Neural cell (in vitro differentiated cells): ENCODE data around the gene RNGTT. TPM values are rescaled to one million over a fixed set of nuclear protein-coding genes. Genes with fewer than 3 reads are reported as not detected.

ENCODE experiments used
- H2AFZ ChIP-seq: fragments of 200-600, 300-800 bp; sonication (generic), shearing (Covaris generic); 2 replicates; pipeline ENCODE4 v1.6.0; 2014; ENCODE audit warnings: low read depth, mild to moderate bottlenecking, antibody characterized with exemption, low read length, moderate library complexity
- H3F3A ChIP-seq: fragments of 200-600 bp; shearing (Covaris generic); 2 replicates; pipeline ENCODE4 v1.6.1; 2016; ENCODE audit warnings: mild to moderate bottlenecking, moderate library complexity, mixed read lengths, antibody characterized with exemption, low read length; ENCODE audit not compliant: insufficient read depth, poor library complexity, severe bottlenecking
- H3K27ac ChIP-seq: fragments of 200-600, 300-800 bp; sonication (generic), shearing (Covaris generic); 2 replicates; pipeline ENCODE4 v1.5.1; 2014; ENCODE audit warnings: mild to moderate bottlenecking, low read length, moderate library complexity
- H3K27me3 ChIP-seq: fragments of 300-800, 200-600 bp; sonication (generic), shearing (Covaris generic); 2 replicates; pipeline ENCODE4 v1.6.0; 2014; ENCODE audit warnings: mild to moderate bottlenecking, low read depth, low read length, moderate library complexity; ENCODE audit not compliant: insufficient read depth
- H3K36me3 ChIP-seq: fragments of 300-800, 200-600 bp; sonication (generic), shearing (Covaris generic); 2 replicates; pipeline ENCODE4 v1.5.1; 2014; ENCODE audit warnings: mild to moderate bottlenecking, antibody characterized with exemption, low read length, moderate library complexity; ENCODE audit not compliant: insufficient read depth
- H3K4me2 ChIP-seq: fragments of 300-800, 200-600 bp; sonication (generic), shearing (Covaris generic); 2 replicates; pipeline ENCODE4 v1.6.0; 2014; ENCODE audit warnings: mild to moderate bottlenecking, low read length
- H3K4me3 ChIP-seq: fragments of 300-800, 200-600 bp; sonication (generic), shearing (Covaris generic); 2 replicates; pipeline ENCODE4 v1.5.1; 2014; ENCODE audit warnings: mild to moderate bottlenecking, low read length, moderate library complexity
- H3K79me2 ChIP-seq: fragments of 200-600 bp; shearing (Covaris generic); replicated peaks from 2 replicates; pipeline ENCODE4 v1.6.0; 2014; ENCODE audit warnings: mild to moderate bottlenecking, low read length, moderate library complexity; ENCODE audit not compliant: insufficient read depth
- H3K9ac ChIP-seq: fragments of 300-800, 200-600 bp; sonication (generic), shearing (Covaris generic); 2 replicates; pipeline ENCODE4 v1.6.1; 2016; ENCODE audit warnings: mild to moderate bottlenecking, low read length, mixed read lengths
- H3K9me2 ChIP-seq: fragments of 200-600 bp; shearing (Covaris generic); 2 replicates; pipeline ENCODE4 v1.6.1; 2016; ENCODE audit warnings: mild to moderate bottlenecking, low read length, mixed read lengths; ENCODE audit not compliant: insufficient read depth
- H3K9me3 ChIP-seq: fragments of 200-600, 300-800 bp; sonication (generic), shearing (Covaris generic); 2 replicates; pipeline ENCODE4 v1.6.1; 2016; ENCODE audit warnings: mild to moderate bottlenecking, mixed run types, low read length, moderate library complexity, mixed read lengths
- H4K20me1 ChIP-seq: fragments of 200-600 bp; shearing (Covaris generic); 2 replicates; pipeline ENCODE4 v1.6.1; 2016; ENCODE audit warnings: mild to moderate bottlenecking, mixed run types; ENCODE audit not compliant: insufficient read depth
- EP300 ChIP-seq: fragments of 450-650 bp; conservative IDR thresholded peaks from 2 replicates; pipeline ENCODE4 v1.6.1; 2014; ENCODE audit warnings: antibody characterized with exemption, mild to moderate bottlenecking, moderate library complexity; ENCODE audit not compliant: poor library complexity, severe bottlenecking
- EZH2 ChIP-seq: fragments of 200-600, 300-800 bp; shearing (Covaris generic), sonication (generic); IDR thresholded peaks from 2 replicates; pipeline ENCODE4 v1.6.1; 2014; ENCODE audit warnings: antibody characterized with exemption, low read length, borderline replicate concordance, mild to moderate bottlenecking; ENCODE audit not compliant: insufficient read depth, poor library complexity, severe bottlenecking
- MXI1 ChIP-seq: fragments of 450-650 bp; conservative IDR thresholded peaks from 2 replicates; pipeline ENCODE4 v1.6.1; 2014; ENCODE audit warnings: antibody characterized with exemption, mild to moderate bottlenecking; ENCODE audit not compliant: poor library complexity, severe bottlenecking
- POLR2AphosphoS5 ChIP-seq: IDR thresholded peaks from 2 replicates; pipeline ENCODE4 v1.6.1; 2012
- RAD21 ChIP-seq: fragments of 450-650 bp; conservative IDR thresholded peaks from 2 replicates; pipeline ENCODE4 v1.6.1; 2014; ENCODE audit warnings: antibody characterized with exemption, mild to moderate bottlenecking, moderate library complexity
- SMC3 ChIP-seq: fragments of 450-650 bp; conservative IDR thresholded peaks from 2 replicates; pipeline ENCODE4 v1.6.1; 2014; ENCODE audit warnings: antibody characterized with exemption, mild to moderate bottlenecking, moderate library complexity; ENCODE audit not compliant: poor library complexity
- TAF1 ChIP-seq: IDR thresholded peaks from 2 replicates; pipeline ENCODE4 v1.6.1; 2012; ENCODE audit warnings: low read depth
- polyA plus RNA-seq: library from polyadenylated mRNA; depleted of rRNA; stranded (reverse); fragments of >200 nt; gene quantifications from 2 replicates; pipeline ENCODE4 v1.2.3, GENCODE V29; 2014
- TF ChIP-seq, protein P1 (sequence below): IDR thresholded peaks from 2 replicates; pipeline ENCODE4 v1.6.1; 2012; ENCODE audit warnings: borderline replicate concordance
- TF ChIP-seq, protein P2 (sequence below): fragments of 450-650 bp; IDR thresholded peaks from 2 replicates; pipeline ENCODE4 v1.5.1; 2014; ENCODE audit warnings: antibody characterized with exemption, mild to moderate bottlenecking, moderate library complexity; ENCODE audit not compliant: poor library complexity, severe bottlenecking

The RNGTT gene
- polyA plus RNA-seq, 1 donor from 2014 or later: 28.3 TPM

DNA sequence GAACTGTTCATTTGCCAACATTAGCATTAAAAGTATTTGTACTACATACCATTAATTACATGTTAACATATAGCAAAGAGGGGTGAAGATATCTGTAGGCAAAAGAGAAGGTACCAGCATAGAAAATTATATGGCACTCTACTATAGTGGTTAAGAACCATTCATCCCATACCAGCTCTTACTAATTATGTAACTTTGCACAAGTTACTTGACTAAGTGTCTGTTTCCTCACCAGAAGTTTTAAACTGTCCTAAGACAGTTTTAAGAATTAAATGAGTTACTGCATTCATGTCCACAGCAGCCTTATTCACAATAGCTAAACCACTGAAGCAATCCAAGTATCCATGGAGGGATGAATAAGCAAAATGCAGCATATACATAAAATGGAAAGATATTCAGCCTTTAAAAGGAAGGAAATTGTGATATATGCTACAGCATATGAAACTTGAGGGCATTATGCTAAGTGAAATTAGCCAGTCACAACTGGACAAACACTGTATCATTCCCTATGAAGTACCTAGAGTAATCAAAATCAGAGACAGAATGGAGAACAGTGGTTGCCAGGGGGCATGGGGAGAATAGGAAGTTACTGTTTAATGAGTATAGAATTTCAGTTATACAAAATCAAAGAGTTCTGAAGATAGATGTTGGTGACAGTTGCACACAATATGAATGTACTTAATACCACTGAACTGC lies 98.9 kb downstream of the RNGTT start:
- H3K27me3 ChIP-seq: no peaks in the 10 kb centered on the region
- H3K9me2 ChIP-seq: no peaks in the 10 kb centered on the region
- H3F3A ChIP-seq: no peaks in the 10 kb centered on the region
- H3K4me3 ChIP-seq: no peak overlapping the region
- peaks cover 4% of the 10 kb centered on the region for H3K36me3 ChIP-seq
- no peak for TF ChIP-seq RAD21
- no peak overlapping the region for H3K9ac ChIP-seq
- no peak overlapping the region for H2AFZ ChIP-seq
- no peaks in the 10 kb centered on the region for H4K20me1 ChIP-seq
- H3K9me3 ChIP-seq: no peaks in the 10 kb centered on the region
- no peak overlapping the region for H3K27ac ChIP-seq
- no peak overlapping the region for H3K4me2 ChIP-seq
- H3K79me2 ChIP-seq: no peaks in the 10 kb centered on the region

DNA sequence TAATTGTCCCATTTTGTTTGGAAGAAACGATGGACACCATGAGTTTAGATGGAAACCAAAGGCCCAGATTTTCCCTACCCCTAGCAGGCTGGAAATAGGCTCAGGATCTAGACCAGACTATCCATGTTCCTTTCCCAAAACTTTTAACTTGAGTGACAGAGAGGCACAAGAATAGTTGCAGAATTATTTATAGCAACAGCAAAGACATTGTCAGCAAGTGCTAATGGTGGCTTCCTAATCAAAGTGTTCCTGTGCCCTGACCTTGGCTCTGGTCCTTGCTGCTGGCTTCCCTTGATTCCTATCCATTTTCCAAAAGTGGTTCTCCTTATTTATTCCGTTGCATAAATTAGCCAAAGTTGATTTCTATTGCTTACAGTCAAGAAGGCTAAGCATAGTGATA lies 103.1 kb downstream of the RNGTT start:
- TF ChIP-seq RAD21: no peak
- no peak for TF ChIP-seq EZH2
- TF ChIP-seq TAF1: no peak
- no peak for TF ChIP-seq EP300
- H3F3A ChIP-seq: no peaks in the 10 kb centered on the region
- H3K27ac ChIP-seq: no peak overlapping the region
- peaks cover 7% of the 10 kb centered on the region for H3K36me3 ChIP-seq
- no peak overlapping the region for H3K4me2 ChIP-seq
- H4K20me1 ChIP-seq: no peaks in the 10 kb centered on the region
- no peak overlapping the region for H2AFZ ChIP-seq
- H3K79me2 ChIP-seq: no peaks in the 10 kb centered on the region
- H3K9ac ChIP-seq: no peak overlapping the region
- H3K9me3 ChIP-seq: no peaks in the 10 kb centered on the region
- H3K9me2 ChIP-seq: no peaks in the 10 kb centered on the region
- no peak overlapping the region for H3K4me3 ChIP-seq
- no peaks in the 10 kb centered on the region for H3K27me3 ChIP-seq

DNA sequence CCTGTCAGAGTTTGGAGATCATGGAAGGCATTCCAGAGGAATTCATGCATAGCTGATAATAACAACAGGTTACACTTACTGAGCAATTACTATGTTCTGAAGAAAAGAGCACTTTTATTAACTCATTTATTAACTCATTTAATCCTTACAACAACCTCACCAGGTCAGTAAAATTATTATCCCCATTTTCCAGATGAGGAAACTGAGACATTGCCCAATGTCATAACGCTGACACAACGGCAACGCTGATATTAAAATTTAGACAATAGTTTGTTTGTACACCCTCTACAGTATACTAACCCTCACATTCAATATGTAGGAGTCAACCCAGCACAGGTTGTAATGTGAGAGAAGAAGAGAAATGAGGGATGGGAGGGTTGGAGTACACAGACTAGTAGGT lies 105.0 kb downstream of the RNGTT start:
- H3K9me2 ChIP-seq: no peaks in the 10 kb centered on the region
- H3K27me3 ChIP-seq: no peaks in the 10 kb centered on the region
- no peak overlapping the region for H3K4me2 ChIP-seq
- H3K79me2 ChIP-seq: no peaks in the 10 kb centered on the region
- no peaks in the 10 kb centered on the region for H3K9me3 ChIP-seq
- H2AFZ ChIP-seq: no peak overlapping the region
- H3K27ac ChIP-seq: no peak overlapping the region
- no peak overlapping the region for H3K9ac ChIP-seq
- H4K20me1 ChIP-seq: no peaks in the 10 kb centered on the region
- H3F3A ChIP-seq: no peaks in the 10 kb centered on the region
- peaks cover 7% of the 10 kb centered on the region for H3K36me3 ChIP-seq
- TF ChIP-seq POLR2AphosphoS5 (no peak), SMC3 (no peak), MXI1 (no peak), EZH2 (no peak), EP300 (no peak), TAF1 (no peak), RAD21 (no peak)
- TF ChIP-seq, protein P1, sequence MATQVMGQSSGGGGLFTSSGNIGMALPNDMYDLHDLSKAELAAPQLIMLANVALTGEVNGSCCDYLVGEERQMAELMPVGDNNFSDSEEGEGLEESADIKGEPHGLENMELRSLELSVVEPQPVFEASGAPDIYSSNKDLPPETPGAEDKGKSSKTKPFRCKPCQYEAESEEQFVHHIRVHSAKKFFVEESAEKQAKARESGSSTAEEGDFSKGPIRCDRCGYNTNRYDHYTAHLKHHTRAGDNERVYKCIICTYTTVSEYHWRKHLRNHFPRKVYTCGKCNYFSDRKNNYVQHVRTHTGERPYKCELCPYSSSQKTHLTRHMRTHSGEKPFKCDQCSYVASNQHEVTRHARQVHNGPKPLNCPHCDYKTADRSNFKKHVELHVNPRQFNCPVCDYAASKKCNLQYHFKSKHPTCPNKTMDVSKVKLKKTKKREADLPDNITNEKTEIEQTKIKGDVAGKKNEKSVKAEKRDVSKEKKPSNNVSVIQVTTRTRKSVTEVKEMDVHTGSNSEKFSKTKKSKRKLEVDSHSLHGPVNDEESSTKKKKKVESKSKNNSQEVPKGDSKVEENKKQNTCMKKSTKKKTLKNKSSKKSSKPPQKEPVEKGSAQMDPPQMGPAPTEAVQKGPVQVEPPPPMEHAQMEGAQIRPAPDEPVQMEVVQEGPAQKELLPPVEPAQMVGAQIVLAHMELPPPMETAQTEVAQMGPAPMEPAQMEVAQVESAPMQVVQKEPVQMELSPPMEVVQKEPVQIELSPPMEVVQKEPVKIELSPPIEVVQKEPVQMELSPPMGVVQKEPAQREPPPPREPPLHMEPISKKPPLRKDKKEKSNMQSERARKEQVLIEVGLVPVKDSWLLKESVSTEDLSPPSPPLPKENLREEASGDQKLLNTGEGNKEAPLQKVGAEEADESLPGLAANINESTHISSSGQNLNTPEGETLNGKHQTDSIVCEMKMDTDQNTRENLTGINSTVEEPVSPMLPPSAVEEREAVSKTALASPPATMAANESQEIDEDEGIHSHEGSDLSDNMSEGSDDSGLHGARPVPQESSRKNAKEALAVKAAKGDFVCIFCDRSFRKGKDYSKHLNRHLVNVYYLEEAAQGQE: no peak
- TF ChIP-seq, protein P2, sequence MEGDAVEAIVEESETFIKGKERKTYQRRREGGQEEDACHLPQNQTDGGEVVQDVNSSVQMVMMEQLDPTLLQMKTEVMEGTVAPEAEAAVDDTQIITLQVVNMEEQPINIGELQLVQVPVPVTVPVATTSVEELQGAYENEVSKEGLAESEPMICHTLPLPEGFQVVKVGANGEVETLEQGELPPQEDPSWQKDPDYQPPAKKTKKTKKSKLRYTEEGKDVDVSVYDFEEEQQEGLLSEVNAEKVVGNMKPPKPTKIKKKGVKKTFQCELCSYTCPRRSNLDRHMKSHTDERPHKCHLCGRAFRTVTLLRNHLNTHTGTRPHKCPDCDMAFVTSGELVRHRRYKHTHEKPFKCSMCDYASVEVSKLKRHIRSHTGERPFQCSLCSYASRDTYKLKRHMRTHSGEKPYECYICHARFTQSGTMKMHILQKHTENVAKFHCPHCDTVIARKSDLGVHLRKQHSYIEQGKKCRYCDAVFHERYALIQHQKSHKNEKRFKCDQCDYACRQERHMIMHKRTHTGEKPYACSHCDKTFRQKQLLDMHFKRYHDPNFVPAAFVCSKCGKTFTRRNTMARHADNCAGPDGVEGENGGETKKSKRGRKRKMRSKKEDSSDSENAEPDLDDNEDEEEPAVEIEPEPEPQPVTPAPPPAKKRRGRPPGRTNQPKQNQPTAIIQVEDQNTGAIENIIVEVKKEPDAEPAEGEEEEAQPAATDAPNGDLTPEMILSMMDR: no peak
- H3K4me3 ChIP-seq: no peak overlapping the region
